VCaP (cell line): ENCODE measurements around the gene FNIP1.
A peak's percentile ranks its signal among the peaks of the same experiment; 100 is the strongest.

Experiments
- H3K27ac ChIP-seq: fragments of 450-650 bp; 2 replicates; pipeline ENCODE4 v1.5.1; 2017
- CTCF ChIP-seq: fragments of 450-650 bp; conservative IDR thresholded peaks from 2 replicates; pipeline ENCODE4 v1.5.1; 2017; ENCODE audit warnings: mild to moderate bottlenecking, moderate library complexity

Gene FNIP1

GRCh38 chr5:131818001-131818724 lies 21.3 kb upstream of the FNIP1 start:
- no peak for TF ChIP-seq CTCF
- H3K27ac ChIP-seq = no peak overlapping the region

- H3K27ac ChIP-seq = no peak overlapping the region
Observed at GRCh38 chr5:131814990-131815389, 18.2 kb upstream of the FNIP1 start.

GRCh38 chr5:131812371-131813160 lies 15.7 kb upstream of the FNIP1 start:
- H3K27ac ChIP-seq = no peak overlapping the region
- no peak for TF ChIP-seq CTCF

More at GRCh38 chr5:131814990-131815389, 18.2 kb upstream of the FNIP1 start:
- no peak for TF ChIP-seq CTCF

GRCh38 chr5:131810510-131811249 lies 13.9 kb upstream of the FNIP1 start:
- peak; percentile 58 for TF ChIP-seq CTCF
- H3K27ac ChIP-seq = no peak overlapping the region

GRCh38 chr5:131795879-131796792 lies 681 bp downstream of the FNIP1 start:
- H3K27ac ChIP-seq = peak overlapping the region; percentile 93
- TF ChIP-seq CTCF = no peak

- no peak for TF ChIP-seq CTCF
- H3K27ac ChIP-seq = peak overlapping the region; percentile 93
Observed at GRCh38 chr5:131795228-131795627, 1.6 kb downstream of the FNIP1 start.
